HEK293T (cell line): ENCODE measurements around the gene SH3BP4.

Experiments used
- CTCF ChIA-PET: fragments of 350-600 bp; formaldehyde crosslinking; extraction: SDS; loops from one replicate; lab custom pipeline; 2021; ENCODE audit warnings: antibody characterized with exemption, inconsistent platforms; lab: Yijun Ruan, JAX
- POLR2A ChIA-PET: fragments of 350-600 bp; formaldehyde crosslinking; extraction: SDS; loops from one replicate; lab custom pipeline; 2020; ENCODE audit warnings: antibody characterized with exemption, inconsistent platforms; lab: Yijun Ruan, JAX
- DNase-seq: peaks from one replicate; pipeline ENCODE4 v3.0.0; 2012; ENCODE audit warnings: mixed read lengths; ENCODE audit errors: extremely low spot score
- ARNT ChIP-seq: fragments of 450-650 bp; IDR thresholded peaks from 2 replicates; pipeline ENCODE4 v1.6.1; 2017; ENCODE audit warnings: mild to moderate bottlenecking
- BHLHE40 ChIP-seq: fragments of 450-650 bp; IDR thresholded peaks from 2 replicates; pipeline ENCODE4 v1.6.1; 2016; ENCODE audit warnings: mild to moderate bottlenecking, moderate library complexity, borderline replicate concordance
- CTBP1 ChIP-seq: fragments of 450-650 bp; IDR thresholded peaks from 2 replicates; pipeline ENCODE4 v1.6.1; 2016; ENCODE audit warnings: borderline replicate concordance
- ELF4 ChIP-seq: fragments of 450-650 bp; IDR thresholded peaks from 2 replicates; pipeline ENCODE4 v1.6.1; 2017; ENCODE audit warnings: antibody characterized with exemption
- FOXA1 ChIP-seq: fragments of 450-650 bp; IDR thresholded peaks from 2 replicates; pipeline ENCODE4 v1.6.1; 2016; ENCODE audit warnings: mild to moderate bottlenecking
- FOXK2 ChIP-seq: fragments of 450-650 bp; IDR thresholded peaks from 2 replicates; pipeline ENCODE4 v1.6.1; 2016; ENCODE audit warnings: mild to moderate bottlenecking
- FOXM1 ChIP-seq: fragments of 450-650 bp; IDR thresholded peaks from 2 replicates; pipeline ENCODE4 v1.6.1; 2017; ENCODE audit warnings: mild to moderate bottlenecking, borderline replicate concordance
- HDGF ChIP-seq: fragments of 450-650 bp; IDR thresholded peaks from 2 replicates; pipeline ENCODE4 v1.6.1; 2017; ENCODE audit warnings: antibody characterized with exemption, borderline replicate concordance
- L3MBTL2 ChIP-seq: fragments of 450-650 bp; conservative IDR thresholded peaks from 2 replicates; pipeline ENCODE4 v1.6.1; 2016; ENCODE audit warnings: mild to moderate bottlenecking
- LEF1 ChIP-seq: fragments of 450-650 bp; IDR thresholded peaks from 2 replicates; pipeline ENCODE4 v1.6.1; 2017; ENCODE audit warnings: mild to moderate bottlenecking, borderline replicate concordance
- NFRKB ChIP-seq: fragments of 450-650 bp; IDR thresholded peaks from 2 replicates; pipeline ENCODE4 v1.6.1; 2016; ENCODE audit warnings: mild to moderate bottlenecking, moderate library complexity
- SP1 ChIP-seq: fragments of 450-650 bp; IDR thresholded peaks from 2 replicates; pipeline ENCODE4 v1.6.1; 2017
- SUZ12 ChIP-seq: fragments of 450-650 bp; IDR thresholded peaks from 2 replicates; pipeline ENCODE4 v1.6.1; 2016; ENCODE audit warnings: mild to moderate bottlenecking
- TARDBP ChIP-seq: fragments of 450-650 bp; IDR thresholded peaks from 2 replicates; pipeline ENCODE4 v1.6.1; 2016
- ZNF384 ChIP-seq: fragments of 450-650 bp; IDR thresholded peaks from 2 replicates; pipeline ENCODE4 v1.6.1; 2016
- TF ChIP-seq, protein P1 (sequence below): fragments of 450-650 bp; IDR thresholded peaks from 2 replicates; pipeline ENCODE4 v1.6.1; 2016

SH3BP4 gene

DNA sequence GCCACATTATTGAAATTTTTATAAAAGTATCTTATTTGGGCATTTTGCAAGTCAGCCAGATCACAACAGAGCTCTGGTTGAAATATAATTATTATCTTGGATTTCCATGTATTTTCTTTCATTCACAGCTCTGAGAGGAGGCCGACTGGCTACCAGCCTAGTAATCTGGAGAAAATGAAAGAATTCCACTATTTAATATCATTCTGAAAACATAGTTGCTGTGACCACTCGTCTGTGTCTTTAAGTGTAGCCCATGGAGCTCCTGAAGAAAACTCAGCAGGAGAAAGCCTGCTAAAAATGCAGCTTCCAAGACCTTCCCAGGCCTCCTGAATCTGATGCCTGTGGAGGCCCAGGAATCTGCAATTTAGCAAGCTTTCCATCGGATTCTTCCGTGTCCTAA, 114.7 kb downstream of the SH3BP4 start:
- CTCF ChIA-PET = interaction anchor here (0.8 kb wide), 1 partner anchor 254 kb away, joined by 4 read pairs; no protein-coding TSS in a partner anchor
- no peak for DNase-seq
- POLR2A ChIA-PET = no interaction called here
- TF ChIP-seq LEF1 (no peak), L3MBTL2 (no peak), HDGF (no peak), FOXA1 (no peak)

GRCh38 chr2:235066895-235067294, 115.1 kb downstream of the SH3BP4 start:
- DNase-seq = no peak
- CTCF ChIA-PET = interaction anchor here (0.8 kb wide), 1 partner anchor 254 kb away, joined by 4 read pairs; no protein-coding TSS in a partner anchor
- POLR2A ChIA-PET = no interaction called here
- TF ChIP-seq, protein P1, sequence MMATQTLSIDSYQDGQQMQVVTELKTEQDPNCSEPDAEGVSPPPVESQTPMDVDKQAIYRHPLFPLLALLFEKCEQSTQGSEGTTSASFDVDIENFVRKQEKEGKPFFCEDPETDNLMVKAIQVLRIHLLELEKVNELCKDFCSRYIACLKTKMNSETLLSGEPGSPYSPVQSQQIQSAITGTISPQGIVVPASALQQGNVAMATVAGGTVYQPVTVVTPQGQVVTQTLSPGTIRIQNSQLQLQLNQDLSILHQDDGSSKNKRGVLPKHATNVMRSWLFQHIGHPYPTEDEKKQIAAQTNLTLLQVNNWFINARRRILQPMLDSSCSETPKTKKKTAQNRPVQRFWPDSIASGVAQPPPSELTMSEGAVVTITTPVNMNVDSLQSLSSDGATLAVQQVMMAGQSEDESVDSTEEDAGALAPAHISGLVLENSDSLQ = no peak
- TF ChIP-seq CTBP1 (no peak), FOXM1 (no peak), ELF4 (no peak), SP1 (no peak), FOXA1 (no peak), HDGF (no peak), L3MBTL2 (no peak), SUZ12 (no peak), BHLHE40 (no peak), FOXK2 (no peak), TARDBP (no peak), LEF1 (no peak), NFRKB (no peak), ZNF384 (no peak)

GRCh38 chr2:235068701-235069100, 116.9 kb downstream of the SH3BP4 start:
- ChIA-PET POLR2A (no interaction called here), CTCF (no interaction called here)
- TF ChIP-seq HDGF = no peak
- TF ChIP-seq BHLHE40 = no peak
- no peak for TF ChIP-seq LEF1
- TF ChIP-seq TARDBP = no peak
- TF ChIP-seq SP1 = no peak
- TF ChIP-seq L3MBTL2 = no peak
- TF ChIP-seq FOXM1 = no peak
- TF ChIP-seq ARNT = no peak
- no peak for TF ChIP-seq ZNF384
- TF ChIP-seq, protein P1 = no peak
- no peak for TF ChIP-seq ELF4
- no peak for DNase-seq

DNA sequence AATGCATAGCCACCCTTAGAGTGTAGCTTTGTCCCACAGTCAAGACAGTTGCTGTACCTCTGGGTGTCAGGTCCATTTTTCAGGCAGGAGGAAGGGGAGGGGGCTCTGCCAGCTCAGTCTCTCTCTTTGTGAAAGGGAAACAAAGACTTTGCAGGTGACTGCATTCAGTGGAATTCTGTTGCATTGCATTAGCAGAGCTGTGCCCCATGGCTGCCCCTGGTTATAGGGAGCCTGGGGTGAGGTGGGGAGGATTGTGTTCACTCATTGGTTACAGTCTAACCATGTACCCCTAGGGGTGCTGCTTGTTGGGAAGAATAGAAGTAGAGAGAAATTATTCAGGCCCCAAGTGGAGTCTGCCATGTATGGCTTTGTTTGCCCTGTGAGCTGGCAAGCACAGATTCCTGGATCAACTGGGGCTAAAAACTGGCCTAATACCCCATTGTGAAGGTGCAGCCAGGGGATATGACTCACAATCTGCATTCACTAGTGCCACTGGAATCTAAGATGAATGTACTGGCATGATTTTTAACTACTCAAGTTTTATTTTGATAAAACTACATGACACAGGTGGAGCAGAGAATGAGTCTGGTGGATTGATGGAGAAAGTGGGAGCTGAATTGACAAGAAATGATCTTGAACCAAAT, 118.4 kb downstream of the SH3BP4 start:
- DNase-seq = no peak
- ChIA-PET CTCF (no interaction called here), POLR2A (no interaction called here)
- TF ChIP-seq CTBP1 (no peak), NFRKB (no peak), HDGF (no peak)

- TF ChIP-seq ZNF384 = no peak
- TF ChIP-seq SUZ12 = no peak
- TF ChIP-seq BHLHE40 = no peak
- ChIA-PET POLR2A (no interaction called here), CTCF (interaction anchor here (0.7 kb wide), 1 partner anchor 41 kb away, joined by 7 read pairs; no protein-coding TSS in a partner anchor)
- DNase-seq = no peak
These were observed 122.1 kb downstream of the SH3BP4 start for GRCh38 chr2:235073868-235074413.

- ChIA-PET POLR2A (no interaction called here), CTCF (no interaction called here)
- TF ChIP-seq, protein P1 = no peak
- TF ChIP-seq TARDBP (no peak), SUZ12 (no peak), FOXK2 (no peak), CTBP1 (no peak), BHLHE40 (no peak), ARNT (no peak), HDGF (no peak), FOXA1 (no peak), NFRKB (no peak), L3MBTL2 (no peak), ZNF384 (no peak), LEF1 (no peak), FOXM1 (no peak), SP1 (no peak)
- DNase-seq = no peak
These were observed 125.2 kb downstream of the SH3BP4 start for GRCh38 chr2:235077046-235077445.

DNA sequence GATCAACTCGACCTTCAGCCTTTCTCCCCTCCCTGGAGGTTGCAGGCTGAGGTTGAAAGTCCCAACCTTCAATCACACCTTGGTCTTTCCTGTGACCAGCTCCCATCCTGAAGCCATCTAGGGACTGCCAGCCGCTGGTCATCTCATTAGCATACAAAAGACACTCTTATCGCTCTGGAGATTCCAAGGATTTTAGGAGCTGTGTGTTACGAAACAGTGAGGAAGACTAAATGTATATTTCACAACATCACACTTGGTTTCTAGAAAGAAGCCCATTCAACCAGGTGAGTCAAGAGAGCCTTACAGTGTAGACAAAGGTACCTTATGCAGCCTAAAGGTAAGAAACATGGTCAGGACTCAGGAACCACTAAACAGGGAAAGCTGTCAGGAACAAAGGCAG, 126.4 kb downstream of the SH3BP4 start:
- ChIA-PET CTCF (no interaction called here), POLR2A (no interaction called here)
- DNase-seq = no peak
- no peak for TF ChIP-seq SP1
- TF ChIP-seq BHLHE40 = no peak
- TF ChIP-seq NFRKB = no peak
- TF ChIP-seq L3MBTL2 = no peak
- no peak for TF ChIP-seq TARDBP
- no peak for TF ChIP-seq FOXK2
- no peak for TF ChIP-seq HDGF
- no peak for TF ChIP-seq ZNF384
- TF ChIP-seq, protein P1 = no peak
- no peak for TF ChIP-seq SUZ12
